Measurements from ENCODE around the gene PPM1E.
A peak's percentile ranks its signal among the peaks of the same experiment; 100 is the strongest.

PPM1E gene

DNA sequence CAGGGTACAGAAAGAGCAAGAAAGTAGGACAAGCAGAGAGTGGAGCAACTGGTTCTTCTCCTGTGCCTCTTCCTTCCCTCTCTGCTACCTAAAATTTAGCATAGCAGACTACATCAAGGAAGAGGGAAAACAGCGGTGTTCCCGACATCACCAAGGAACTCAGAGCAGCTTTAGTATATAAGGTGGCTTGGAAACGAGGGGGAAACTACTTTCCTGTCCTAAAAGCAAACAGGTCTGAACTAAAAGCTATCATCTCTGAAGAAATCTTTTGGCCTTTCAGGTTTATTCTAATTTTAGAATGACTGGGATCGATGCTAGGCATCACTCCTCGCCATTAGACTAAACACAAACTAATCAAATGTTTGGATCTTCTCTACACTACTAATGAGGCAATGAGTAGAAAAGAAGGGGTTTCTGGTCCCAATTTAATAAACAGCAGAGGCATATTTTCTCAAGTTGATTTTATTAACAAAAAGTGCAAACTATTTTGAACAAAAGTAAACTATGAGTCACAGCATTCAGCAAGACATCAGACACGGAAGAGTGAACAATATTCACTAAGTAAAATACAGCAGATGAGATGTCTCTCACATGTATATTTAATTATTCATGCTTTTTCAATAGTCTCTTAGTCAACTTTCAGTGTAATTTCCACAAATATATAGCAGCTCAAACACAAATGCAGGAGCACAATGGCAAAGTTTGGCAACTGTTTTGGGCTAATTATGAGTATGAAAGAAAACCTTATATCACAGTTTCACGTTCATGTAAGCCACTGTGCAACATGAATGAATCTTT lies 242.3 kb downstream of the PPM1E start:
- Histone ChIP-seq H3K4me1 (ENCODE audit: control insufficient read depth, insufficient read depth, low read length, poor library complexity, severe bottlenecking) (peaks cover 4% of the 10 kb centered on the region), H3K4me3 (ENCODE audit: insufficient read depth, low read depth, low read length, poor library complexity, severe bottlenecking) (no peak overlapping the region), H3K9me3 (ENCODE audit: control insufficient read depth, low read length) (no peaks in the 10 kb centered on the region), H3K27ac (ENCODE audit: insufficient read depth, low read length, poor library complexity, severe bottlenecking) (no peak overlapping the region), H3K27me3 (replicated peaks; ENCODE audit: control insufficient read depth, insufficient read depth, low read length, poor library complexity, severe bottlenecking) (no peaks in the 10 kb centered on the region), H3K36me3 (ENCODE audit: control insufficient read depth, insufficient read depth, low read length) (peaks cover 16% of the 10 kb centered on the region)
- DNase-seq: no peak

DNA sequence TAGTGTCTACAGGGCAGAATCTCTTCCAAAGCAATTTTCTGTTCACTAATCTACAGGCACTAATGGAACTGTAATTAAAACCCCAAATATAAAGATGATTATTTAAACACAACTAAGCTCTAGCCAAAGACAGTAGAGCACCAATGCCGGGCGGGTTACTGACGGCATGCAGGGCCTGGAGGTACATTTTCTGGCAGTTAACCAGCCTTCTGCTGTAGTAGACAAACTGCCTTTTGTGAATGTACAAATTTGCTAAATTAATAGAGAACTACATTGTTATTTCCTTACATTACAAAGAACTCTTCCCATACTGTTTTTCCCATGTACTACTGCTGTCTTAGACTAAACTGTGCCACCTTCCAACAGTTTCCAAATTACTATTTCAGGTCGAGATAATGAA lies 243.2 kb downstream of the PPM1E start:
- Histone ChIP-seq H3K36me3 (ENCODE audit: control insufficient read depth, insufficient read depth, low read length) (peaks cover 16% of the 10 kb centered on the region), H3K27ac (ENCODE audit: insufficient read depth, low read length, poor library complexity, severe bottlenecking) (no peak overlapping the region), H3K27me3 (replicated peaks; ENCODE audit: control insufficient read depth, insufficient read depth, low read length, poor library complexity, severe bottlenecking) (no peaks in the 10 kb centered on the region), H3K4me1 (ENCODE audit: control insufficient read depth, insufficient read depth, low read length, poor library complexity, severe bottlenecking) (peaks cover 4% of the 10 kb centered on the region), H3K9me3 (ENCODE audit: control insufficient read depth, low read length) (no peaks in the 10 kb centered on the region), H3K4me3 (ENCODE audit: insufficient read depth, low read depth, low read length, poor library complexity, severe bottlenecking) (no peak overlapping the region)
- no peak for DNase-seq

DNA sequence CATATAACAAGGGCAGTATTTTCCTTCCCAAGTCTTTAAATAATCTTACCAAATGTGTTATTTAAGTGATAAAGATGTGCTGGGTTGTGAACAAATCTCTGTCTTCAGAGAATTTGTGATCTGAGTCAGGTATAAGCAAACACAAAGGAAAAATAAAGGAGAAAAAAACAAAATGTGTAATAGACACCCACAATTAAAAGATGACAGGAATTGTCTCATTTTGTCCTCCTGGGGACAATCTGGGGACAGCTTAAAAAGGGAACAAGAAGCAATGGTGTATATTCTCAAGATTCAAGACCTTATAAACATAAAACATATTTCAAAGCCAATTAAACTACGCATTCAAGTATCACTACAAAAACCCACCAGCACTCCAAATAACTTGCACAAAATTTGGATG lies 243.8 kb downstream of the PPM1E start:
- DNase-seq: no peak
- H3K4me3 ChIP-seq (ENCODE audit: insufficient read depth, low read depth, low read length, poor library complexity, severe bottlenecking): no peak overlapping the region
- no peak overlapping the region for H3K27ac ChIP-seq (ENCODE audit: insufficient read depth, low read length, poor library complexity, severe bottlenecking)
- H3K36me3 ChIP-seq (ENCODE audit: control insufficient read depth, insufficient read depth, low read length): peaks cover 16% of the 10 kb centered on the region
- peaks cover 4% of the 10 kb centered on the region for H3K4me1 ChIP-seq (ENCODE audit: control insufficient read depth, insufficient read depth, low read length, poor library complexity, severe bottlenecking)
- no peaks in the 10 kb centered on the region for H3K27me3 ChIP-seq (replicated peaks; ENCODE audit: control insufficient read depth, insufficient read depth, low read length, poor library complexity, severe bottlenecking)
- H3K9me3 ChIP-seq (ENCODE audit: control insufficient read depth, low read length): no peaks in the 10 kb centered on the region

DNA sequence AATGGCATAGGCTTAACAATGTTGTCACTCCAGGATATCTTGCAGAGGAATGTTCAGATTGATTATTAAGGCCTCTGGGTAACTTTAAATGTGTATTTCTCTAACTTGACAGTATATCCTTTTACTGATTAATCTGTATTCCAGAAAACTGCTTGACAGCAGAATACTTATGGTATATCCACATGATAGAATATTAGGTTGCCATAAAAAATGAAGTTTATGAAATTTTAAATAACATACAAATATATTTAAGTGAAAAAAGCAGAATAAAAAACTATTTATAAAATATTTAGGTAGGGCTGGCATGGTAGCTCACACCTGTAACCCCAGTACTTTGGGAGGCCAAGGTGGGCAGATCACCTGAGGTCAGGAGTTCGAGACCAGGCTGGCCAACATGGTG lies 244.4 kb downstream of the PPM1E start:
- Histone ChIP-seq H3K9me3 (ENCODE audit: control insufficient read depth, low read length) (no peaks in the 10 kb centered on the region), H3K36me3 (ENCODE audit: control insufficient read depth, insufficient read depth, low read length) (peaks cover 16% of the 10 kb centered on the region), H3K27me3 (replicated peaks; ENCODE audit: control insufficient read depth, insufficient read depth, low read length, poor library complexity, severe bottlenecking) (no peaks in the 10 kb centered on the region), H3K27ac (ENCODE audit: insufficient read depth, low read length, poor library complexity, severe bottlenecking) (no peak overlapping the region), H3K4me1 (ENCODE audit: control insufficient read depth, insufficient read depth, low read length, poor library complexity, severe bottlenecking) (peaks cover 6% of the 10 kb centered on the region), H3K4me3 (ENCODE audit: insufficient read depth, low read depth, low read length, poor library complexity, severe bottlenecking) (no peak overlapping the region)
- DNase-seq: no peak

DNA sequence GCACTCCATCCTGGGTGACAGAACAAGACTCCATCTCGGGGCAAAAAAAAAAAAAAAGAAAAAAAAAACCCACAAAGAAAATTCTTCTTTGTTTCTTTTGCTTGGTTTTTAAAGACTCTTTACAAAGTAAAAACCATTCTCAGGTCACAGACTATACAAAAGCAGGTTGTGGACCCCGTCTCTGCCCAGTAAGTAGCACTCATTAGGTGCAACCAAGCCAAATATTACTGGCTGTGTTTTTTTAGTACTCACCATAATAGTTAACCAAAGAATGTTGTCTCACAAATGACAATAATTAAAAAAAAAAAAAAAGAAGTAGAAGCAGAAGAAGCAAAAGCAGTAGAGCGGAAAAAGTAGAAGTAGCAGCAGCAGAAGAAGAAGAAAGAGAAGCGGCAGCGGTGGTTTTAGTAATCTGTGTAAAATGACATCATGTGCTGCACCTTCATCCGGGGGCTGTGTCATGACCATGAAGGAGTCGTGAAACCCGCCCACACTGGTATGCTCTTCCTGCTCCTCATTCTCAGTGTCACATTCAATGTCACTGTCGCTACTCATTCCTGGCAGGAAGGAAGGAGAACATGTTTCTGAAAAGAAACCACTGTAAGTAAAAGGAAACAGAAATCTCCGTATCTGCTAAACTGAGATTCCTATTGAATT lies 245.6 kb downstream of the PPM1E start:
- H3K9me3 ChIP-seq (ENCODE audit: control insufficient read depth, low read length): no peaks in the 10 kb centered on the region
- H3K36me3 ChIP-seq (ENCODE audit: control insufficient read depth, insufficient read depth, low read length): peaks cover 16% of the 10 kb centered on the region
- peaks cover 6% of the 10 kb centered on the region for H3K4me1 ChIP-seq (ENCODE audit: control insufficient read depth, insufficient read depth, low read length, poor library complexity, severe bottlenecking)
- H3K27me3 ChIP-seq (replicated peaks; ENCODE audit: control insufficient read depth, insufficient read depth, low read length, poor library complexity, severe bottlenecking): no peaks in the 10 kb centered on the region
- peak overlapping the region; percentile 18 for H3K4me3 ChIP-seq (ENCODE audit: insufficient read depth, low read depth, low read length, poor library complexity, severe bottlenecking)
- peak overlapping the region; percentile 53 for H3K27ac ChIP-seq (ENCODE audit: insufficient read depth, low read length, poor library complexity, severe bottlenecking)
- DNase-seq: peak; percentile 31 to 51 (median 45)

DNA sequence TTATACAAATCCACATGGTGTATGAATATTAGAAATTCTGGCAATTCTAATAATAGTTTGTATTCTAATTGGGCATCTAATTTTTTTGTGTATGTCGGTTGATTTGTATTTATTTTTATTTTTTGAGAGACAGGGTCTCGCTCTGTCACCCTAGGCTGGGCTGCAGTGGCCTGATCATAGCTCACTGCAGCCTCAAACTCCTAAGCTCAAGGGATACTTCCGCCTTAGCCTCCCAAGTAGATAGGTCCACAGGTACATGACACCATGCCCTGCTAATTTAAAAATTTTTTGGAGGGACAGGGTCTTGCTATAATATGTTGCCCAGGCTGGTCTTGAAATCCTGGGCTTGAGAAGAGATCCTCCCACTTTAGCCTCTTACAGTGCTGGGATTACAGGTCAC lies 246.5 kb downstream of the PPM1E start:
- no peak overlapping the region for H3K27ac ChIP-seq (ENCODE audit: insufficient read depth, low read length, poor library complexity, severe bottlenecking)
- no peaks in the 10 kb centered on the region for H3K27me3 ChIP-seq (replicated peaks; ENCODE audit: control insufficient read depth, insufficient read depth, low read length, poor library complexity, severe bottlenecking)
- no peaks in the 10 kb centered on the region for H3K9me3 ChIP-seq (ENCODE audit: control insufficient read depth, low read length)
- no peak for DNase-seq
- peaks cover 6% of the 10 kb centered on the region for H3K4me1 ChIP-seq (ENCODE audit: control insufficient read depth, insufficient read depth, low read length, poor library complexity, severe bottlenecking)
- peaks cover 16% of the 10 kb centered on the region for H3K36me3 ChIP-seq (ENCODE audit: control insufficient read depth, insufficient read depth, low read length)
- no peak overlapping the region for H3K4me3 ChIP-seq (ENCODE audit: insufficient read depth, low read depth, low read length, poor library complexity, severe bottlenecking)

DNA sequence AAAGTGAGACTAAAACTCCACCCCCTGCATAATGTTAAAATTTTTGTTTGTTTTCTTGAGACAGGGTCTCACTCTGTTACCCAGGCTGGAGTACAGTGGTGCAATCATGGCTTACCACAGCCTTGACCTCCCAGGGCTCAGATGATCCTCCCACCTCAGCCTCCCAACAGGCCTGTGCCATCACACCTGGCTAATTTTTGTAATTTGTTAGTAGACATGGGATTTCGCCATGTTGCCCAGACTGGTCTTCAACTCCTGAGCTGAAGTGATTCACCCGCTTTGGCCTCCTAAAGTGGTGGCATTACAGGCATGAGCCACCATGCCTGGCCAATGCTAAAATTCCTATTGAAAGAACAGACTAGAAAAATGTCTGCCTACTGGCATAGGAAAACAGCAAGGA lies 247.2 kb downstream of the PPM1E start:
- H3K36me3 ChIP-seq (ENCODE audit: control insufficient read depth, insufficient read depth, low read length): peaks cover 14% of the 10 kb centered on the region
- no peak for DNase-seq

DNA sequence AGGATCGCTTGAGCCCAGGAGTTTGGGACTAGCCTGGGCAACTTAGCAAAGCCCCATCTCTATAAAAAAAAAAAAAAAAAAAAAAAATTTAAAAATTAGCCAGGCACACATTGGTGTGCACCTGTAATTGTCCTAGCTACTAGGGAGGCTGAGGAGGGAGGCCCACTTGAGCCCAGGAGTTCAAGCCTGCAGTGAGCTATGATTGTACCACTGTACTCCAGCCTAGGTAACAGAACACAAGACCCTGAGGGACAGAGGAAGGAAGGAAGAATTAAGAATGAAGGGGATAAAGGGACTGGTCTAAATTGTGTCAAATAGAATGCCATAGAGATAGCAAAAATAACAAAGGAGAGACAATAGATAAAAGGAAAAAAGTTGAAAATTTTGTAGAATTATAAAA lies 248.2 kb downstream of the PPM1E start:
- no peak for DNase-seq
- Histone ChIP-seq H3K4me1 (ENCODE audit: control insufficient read depth, insufficient read depth, low read length, poor library complexity, severe bottlenecking) (peaks cover 6% of the 10 kb centered on the region), H3K27me3 (replicated peaks; ENCODE audit: control insufficient read depth, insufficient read depth, low read length, poor library complexity, severe bottlenecking) (no peaks in the 10 kb centered on the region), H3K36me3 (ENCODE audit: control insufficient read depth, insufficient read depth, low read length) (peaks cover 11% of the 10 kb centered on the region), H3K9me3 (ENCODE audit: control insufficient read depth, low read length) (no peaks in the 10 kb centered on the region), H3K27ac (ENCODE audit: insufficient read depth, low read length, poor library complexity, severe bottlenecking) (no peak overlapping the region), H3K4me3 (ENCODE audit: insufficient read depth, low read depth, low read length, poor library complexity, severe bottlenecking) (no peak overlapping the region)

More for the DNA sequence above, 247.2 kb downstream of the PPM1E start:
- Histone ChIP-seq H3K9me3 (ENCODE audit: control insufficient read depth, low read length) (no peaks in the 10 kb centered on the region), H3K4me3 (ENCODE audit: insufficient read depth, low read depth, low read length, poor library complexity, severe bottlenecking) (no peak overlapping the region), H3K27ac (ENCODE audit: insufficient read depth, low read length, poor library complexity, severe bottlenecking) (no peak overlapping the region), H3K4me1 (ENCODE audit: control insufficient read depth, insufficient read depth, low read length, poor library complexity, severe bottlenecking) (peaks cover 6% of the 10 kb centered on the region), H3K27me3 (replicated peaks; ENCODE audit: control insufficient read depth, insufficient read depth, low read length, poor library complexity, severe bottlenecking) (no peaks in the 10 kb centered on the region)

DNA sequence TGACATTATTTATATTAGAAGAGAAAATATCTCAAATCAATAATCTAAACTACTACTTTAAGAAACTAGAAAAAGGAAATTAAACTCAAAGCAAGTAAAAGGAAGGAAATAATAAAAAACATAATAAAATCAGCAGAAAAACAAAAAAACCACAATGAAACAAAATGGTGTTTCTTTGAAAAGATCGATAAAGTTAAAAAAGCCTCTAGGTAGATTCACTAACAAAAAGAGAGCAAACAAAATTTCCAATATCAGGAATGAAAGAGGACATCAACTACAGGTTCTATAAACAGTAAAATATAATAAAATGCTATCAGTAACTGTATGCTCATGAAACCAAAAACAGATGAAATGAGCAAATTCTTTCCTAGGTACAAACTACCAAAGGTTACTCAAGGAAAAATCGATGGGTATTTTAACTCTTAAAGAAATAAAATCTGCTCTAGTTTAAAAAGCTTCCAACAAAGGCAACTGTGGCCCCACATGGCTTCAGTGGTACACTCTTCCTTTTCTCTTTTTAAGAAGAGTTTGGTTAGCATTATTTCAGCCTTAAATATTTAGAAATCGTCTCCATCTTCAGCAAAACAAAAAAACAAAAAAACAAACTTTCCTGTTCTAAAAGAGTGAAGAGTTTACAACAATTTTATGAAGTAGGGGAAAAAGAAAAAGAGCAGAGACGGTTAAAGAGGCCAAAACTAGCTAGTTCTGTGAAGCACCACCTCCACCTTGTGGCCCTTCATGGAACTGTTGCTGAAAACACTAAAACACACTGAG lies 248.9 kb downstream of the PPM1E start:
- H3K9me3 ChIP-seq (ENCODE audit: control insufficient read depth, low read length): no peaks in the 10 kb centered on the region
- H3K27me3 ChIP-seq (replicated peaks; ENCODE audit: control insufficient read depth, insufficient read depth, low read length, poor library complexity, severe bottlenecking): no peaks in the 10 kb centered on the region
- H3K4me1 ChIP-seq (ENCODE audit: control insufficient read depth, insufficient read depth, low read length, poor library complexity, severe bottlenecking): peaks cover 6% of the 10 kb centered on the region
- DNase-seq: peak; percentile 34 to 56 (median 37)
- no peak overlapping the region for H3K27ac ChIP-seq (ENCODE audit: insufficient read depth, low read length, poor library complexity, severe bottlenecking)
- no peak overlapping the region for H3K4me3 ChIP-seq (ENCODE audit: insufficient read depth, low read depth, low read length, poor library complexity, severe bottlenecking)
- H3K36me3 ChIP-seq (ENCODE audit: control insufficient read depth, insufficient read depth, low read length): peaks cover 8% of the 10 kb centered on the region

DNA sequence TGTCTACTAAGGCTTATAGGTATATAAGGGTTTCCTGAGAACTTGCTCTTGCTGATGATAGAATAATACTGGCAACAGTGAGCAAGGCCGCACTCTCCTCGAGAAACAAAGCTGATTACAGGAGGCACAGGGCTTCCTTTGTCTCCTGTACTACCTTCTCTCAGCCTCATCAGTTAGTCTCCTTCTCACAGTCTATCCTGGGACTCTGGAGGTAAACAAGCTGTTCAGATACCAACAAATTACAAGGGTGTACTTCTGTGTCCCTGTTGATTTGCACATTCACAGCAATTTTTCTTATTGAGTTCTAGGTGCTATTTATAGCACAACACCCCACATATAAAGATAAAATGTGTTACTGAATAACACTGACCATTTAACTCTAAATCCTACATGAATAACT lies 252.3 kb downstream of the PPM1E start:
- Histone ChIP-seq H3K36me3 (ENCODE audit: control insufficient read depth, insufficient read depth, low read length) (peaks cover 19% of the 10 kb centered on the region), H3K27ac (ENCODE audit: insufficient read depth, low read length, poor library complexity, severe bottlenecking) (no peak overlapping the region), H3K9me3 (ENCODE audit: control insufficient read depth, low read length) (no peaks in the 10 kb centered on the region), H3K4me1 (ENCODE audit: control insufficient read depth, insufficient read depth, low read length, poor library complexity, severe bottlenecking) (peaks cover 2% of the 10 kb centered on the region), H3K27me3 (replicated peaks; ENCODE audit: control insufficient read depth, insufficient read depth, low read length, poor library complexity, severe bottlenecking) (no peaks in the 10 kb centered on the region), H3K4me3 (ENCODE audit: insufficient read depth, low read depth, low read length, poor library complexity, severe bottlenecking) (no peak overlapping the region)
- no peak for DNase-seq
